CD8-positive, alpha-beta memory T cell (primary cell): ENCODE results near the gene OGA. TPM values are rescaled to one million over a fixed set of nuclear protein-coding genes. Genes with fewer than 3 reads are reported as not detected.

Source experiments
- CTCF ChIA-PET: fragments of 350-600 bp; sonication (Branson Sonifier 250); formaldehyde crosslinking; loops from one replicate; lab custom pipeline; 2021; ENCODE audit warnings: antibody characterized with exemption; lab: Charles Lee
- POLR2A ChIA-PET: fragments of 350-600 bp; sonication (Branson Sonifier 250); formaldehyde crosslinking; loops from one replicate; lab custom pipeline; 2021; ENCODE audit warnings: antibody characterized with exemption; lab: Charles Lee
- DNase-seq, 5 donors: peaks; one replicate each; pipeline versions ENCODE4 v3.0.0 to v3.0.0-alpha.2; 2020 to 2022; ENCODE audit warnings: mixed read lengths in 1 of 5
- H3K27ac ChIP-seq: one replicate; pipeline ENCODE4 v1.7.0; 2013; ENCODE audit warnings: low read depth, mild to moderate bottlenecking, low read length, moderate library complexity
- H3K27me3 ChIP-seq: 2 replicates; pipeline ENCODE4 v1.7.0; 2013; ENCODE audit warnings: low read length, mild to moderate bottlenecking; ENCODE audit not compliant: insufficient read depth, poor library complexity, severe bottlenecking
- H3K36me3 ChIP-seq: 2 replicates; pipeline ENCODE4 v1.7.0; 2013; ENCODE audit warnings: mild to moderate bottlenecking, low read length, moderate library complexity; ENCODE audit not compliant: insufficient read depth
- H3K4me1 ChIP-seq: 2 replicates; pipeline ENCODE4 v1.7.0; 2013; ENCODE audit warnings: mild to moderate bottlenecking, low read length, moderate library complexity; ENCODE audit not compliant: insufficient read depth
- H3K4me3 ChIP-seq: 2 replicates; pipeline ENCODE4 v1.7.0; 2013; ENCODE audit warnings: mild to moderate bottlenecking, low read length
- H3K9me3 ChIP-seq: 2 replicates; pipeline ENCODE4 v1.7.0; 2013; ENCODE audit warnings: mild to moderate bottlenecking, low read length
- H3K27ac Mint-ChIP-seq, 8 donors: one replicate each; pipeline ENCODE4 v1.8.0; 2020 to 2021; ENCODE audit warnings: mixed read lengths in 8 of 8, mild to moderate bottlenecking in 6 of 8, inconsistent platforms in 3 of 8, moderate library complexity in 3 of 8
- H3K27me3 Mint-ChIP-seq, 2 donors: one replicate each; pipeline ENCODE4 v1.8.0; 2020 to 2021; ENCODE audit warnings: mixed read lengths in 2 of 2, mild to moderate bottlenecking in 1 of 2, moderate library complexity in 1 of 2
- H3K36me3 Mint-ChIP-seq, 3 donors: one replicate each; pipeline ENCODE4 v1.8.0; 2020 to 2021; ENCODE audit warnings: mixed read lengths in 3 of 3, inconsistent platforms in 1 of 3, mild to moderate bottlenecking in 1 of 3
- H3K4me1 Mint-ChIP-seq, 3 donors: one replicate each; pipeline ENCODE4 v1.8.0; 2020 to 2021; ENCODE audit warnings: mixed read lengths in 3 of 3, inconsistent platforms in 1 of 3, mild to moderate bottlenecking in 1 of 3
- H3K4me3 Mint-ChIP-seq, 7 donors: one replicate each; pipeline ENCODE4 v1.8.0; 2020 to 2021; ENCODE audit warnings: mixed read lengths in 7 of 7, mild to moderate bottlenecking in 6 of 7, moderate library complexity in 4 of 7, inconsistent platforms in 2 of 7
- H3K9me3 Mint-ChIP-seq, 5 donors: one replicate each; pipeline ENCODE4 v1.8.0; 2020 to 2022; ENCODE audit warnings: mixed read lengths in 5 of 5, mild to moderate bottlenecking in 3 of 5, moderate library complexity in 2 of 5, inconsistent platforms in 1 of 5
- polyA plus RNA-seq: library from polyadenylated mRNA; unstranded; fragments of 300-500 nt; fragmentation: Illumina TruSeq; gene quantifications from one replicate; pipeline ENCODE4 v1.2.3, GENCODE V29; 2021
- total RNA-seq, 2 experiments: library from RNA; stranded (reverse); gene quantifications; one replicate each; pipeline ENCODE4 v1.2.3, GENCODE V29; 2021

OGA gene
- total and polyA plus RNA-seq, 3 experiments from 2014 or later, result 45.7 to 109 (median 95.8) TPM

GRCh38 chr10:101744267-101744666 lies 74.0 kb downstream of the OGA start:
- ChIA-PET POLR2A (no interaction called here), CTCF (no interaction called here)
- DNase-seq, result no peak
- H3K36me3 Mint-ChIP-seq, result no peaks in the 10 kb centered on the region
- Histone ChIP-seq H3K4me1 (no peaks in the 10 kb centered on the region), H3K27ac (no peak overlapping the region), H3K27me3 (no peaks in the 10 kb centered on the region), H3K36me3 (no peaks in the 10 kb centered on the region), H3K4me3 (no peak overlapping the region), H3K9me3 (no peaks in the 10 kb centered on the region)
- H3K27ac Mint-ChIP-seq, result no peak overlapping the region
- H3K4me3 Mint-ChIP-seq, result no peak overlapping the region
- H3K27me3 Mint-ChIP-seq, result peaks cover 6 to 22% of the 10 kb centered on the region in 2 donors
- no peaks in the 10 kb centered on the region for H3K4me1 Mint-ChIP-seq
- H3K9me3 Mint-ChIP-seq, result no peaks in the 10 kb centered on the region

- no peak for DNase-seq
Observed at GRCh38 chr10:101741938-101742337, 76.3 kb downstream of the OGA start.

GRCh38 chr10:101736666-101737065 lies 81.6 kb downstream of the OGA start:
- Histone ChIP-seq H3K9me3 (no peaks in the 10 kb centered on the region), H3K36me3 (no peaks in the 10 kb centered on the region), H3K27ac (no peak overlapping the region), H3K4me1 (no peaks in the 10 kb centered on the region), H3K27me3 (no peaks in the 10 kb centered on the region), H3K4me3 (no peak overlapping the region)
- Mint-ChIP-seq H3K4me1 (no peaks in the 10 kb centered on the region), H3K4me3 (no peak overlapping the region), H3K9me3 (no peaks in the 10 kb centered on the region), H3K27me3 (peaks cover 11 to 26% of the 10 kb centered on the region in 2 donors), H3K36me3 (no peaks in the 10 kb centered on the region), H3K27ac (no peak overlapping the region)
- ChIA-PET POLR2A (no interaction called here), CTCF (interaction anchor here (1.7 kb wide), 1 partner anchor 14 kb away, joined by 5 read pairs; no protein-coding TSS in a partner anchor)
- no peak for DNase-seq

More at GRCh38 chr10:101741938-101742337, 76.3 kb downstream of the OGA start:
- H3K4me3 ChIP-seq, result no peak overlapping the region
- ChIA-PET CTCF (interaction anchor here (1.0 kb wide), 1 partner anchor 31 kb away, joined by 3 read pairs; no protein-coding TSS in a partner anchor), POLR2A (no interaction called here)
- Mint-ChIP-seq H3K27me3 (peaks cover 6 to 22% of the 10 kb centered on the region in 2 donors), H3K36me3 (no peaks in the 10 kb centered on the region), H3K4me3 (no peak overlapping the region), H3K4me1 (no peaks in the 10 kb centered on the region), H3K27ac (no peak overlapping the region), H3K9me3 (no peaks in the 10 kb centered on the region)
- H3K4me1 ChIP-seq, result no peaks in the 10 kb centered on the region
- no peaks in the 10 kb centered on the region for H3K27me3 ChIP-seq
- H3K9me3 ChIP-seq, result no peaks in the 10 kb centered on the region
- no peak overlapping the region for H3K27ac ChIP-seq
- no peaks in the 10 kb centered on the region for H3K36me3 ChIP-seq

Other genes with a start within 250 kb of the OGA start
- 10 to 100 TPM; 30.9 to 32.6 TPM for gene POLL, start 230.2 kb downstream of the OGA start, total RNA-seq
- gene POLL, start 230.2 kb downstream of the OGA start, polyA plus RNA-seq, result 15.9 TPM
- gene DPCD, start 230.1 kb downstream of the OGA start, total RNA-seq, result 10 to 100 TPM; 21.0 to 22.6 TPM
- gene DPCD, start 230.1 kb downstream of the OGA start, polyA plus RNA-seq, result 0.75 TPM
- gene FBXW4, start 123.3 kb downstream of the OGA start, total RNA-seq, result 10 to 100 TPM; 44.2 to 54.4 TPM
- gene FBXW4, start 123.3 kb downstream of the OGA start, polyA plus RNA-seq, result 13.1 TPM
- not detected for gene FGF8, start 42.3 kb downstream of the OGA start, total RNA-seq
- gene FGF8, start 42.3 kb downstream of the OGA start, polyA plus RNA-seq, result not detected
- gene NPM3, start 35.0 kb downstream of the OGA start, total RNA-seq, result 100 to 1,000 TPM; 209 to 217 TPM
- gene NPM3, start 35.0 kb downstream of the OGA start, polyA plus RNA-seq, result 7.5 TPM
- 1 to 10 TPM in 1 of 2 experiments, under 1 TPM in 1; 0.96 to 1.0 TPM for gene KCNIP2, start 25.4 kb upstream of the OGA start, total RNA-seq
- gene KCNIP2, start 25.4 kb upstream of the OGA start, polyA plus RNA-seq, result not detected
- gene ARMH3, start 237.7 kb upstream of the OGA start, total RNA-seq, result 10 to 100 TPM; 23.1 to 25.7 TPM
- 25.1 TPM for gene ARMH3, start 237.7 kb upstream of the OGA start, polyA plus RNA-seq
- 10 to 100 TPM; 25.3 to 27.0 TPM for gene HPS6, start 246.9 kb upstream of the OGA start, total RNA-seq
- 30.4 TPM for gene HPS6, start 246.9 kb upstream of the OGA start, polyA plus RNA-seq